Measurements from ENCODE around the gene PRR30.

DNA sequence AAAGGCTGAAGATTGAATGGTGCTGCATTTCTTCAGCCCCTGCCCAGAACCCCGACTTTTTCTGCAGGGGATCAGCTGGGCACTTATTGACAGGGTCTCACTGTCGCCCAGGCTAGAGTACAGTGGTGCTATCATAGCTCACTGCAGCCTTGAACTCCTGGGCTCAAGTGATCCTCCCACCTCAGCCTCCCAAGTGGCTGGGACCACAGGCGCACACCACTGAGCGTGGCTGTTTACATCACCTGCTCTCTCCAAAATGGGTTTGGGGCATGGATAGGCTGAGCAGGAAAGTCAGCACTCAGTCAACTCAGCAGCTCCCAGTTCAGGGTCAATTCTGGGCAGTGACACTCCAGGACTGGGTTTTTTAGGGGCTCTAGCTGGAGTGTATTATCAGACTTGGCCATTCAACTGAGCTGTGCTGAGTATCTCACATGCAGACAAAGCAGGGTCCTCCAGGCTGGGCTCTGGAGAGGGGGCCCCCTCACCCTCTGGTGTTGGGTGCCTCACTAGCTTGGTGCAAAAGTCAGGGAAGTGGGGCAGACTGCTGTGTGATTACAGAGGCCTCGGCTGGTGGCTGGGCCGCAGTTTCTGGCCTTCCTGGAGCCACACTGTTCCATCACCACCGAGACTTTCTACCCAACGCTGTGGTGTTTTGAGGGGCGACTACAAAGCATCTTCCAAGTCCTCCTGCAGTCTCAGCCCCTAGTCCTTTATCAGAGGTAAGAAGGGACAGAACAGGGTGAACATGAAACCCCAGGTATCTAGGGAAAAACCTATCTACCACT lies 11.1 kb downstream of the PRR30 start:
- TF ChIP-seq, protein P1, sequence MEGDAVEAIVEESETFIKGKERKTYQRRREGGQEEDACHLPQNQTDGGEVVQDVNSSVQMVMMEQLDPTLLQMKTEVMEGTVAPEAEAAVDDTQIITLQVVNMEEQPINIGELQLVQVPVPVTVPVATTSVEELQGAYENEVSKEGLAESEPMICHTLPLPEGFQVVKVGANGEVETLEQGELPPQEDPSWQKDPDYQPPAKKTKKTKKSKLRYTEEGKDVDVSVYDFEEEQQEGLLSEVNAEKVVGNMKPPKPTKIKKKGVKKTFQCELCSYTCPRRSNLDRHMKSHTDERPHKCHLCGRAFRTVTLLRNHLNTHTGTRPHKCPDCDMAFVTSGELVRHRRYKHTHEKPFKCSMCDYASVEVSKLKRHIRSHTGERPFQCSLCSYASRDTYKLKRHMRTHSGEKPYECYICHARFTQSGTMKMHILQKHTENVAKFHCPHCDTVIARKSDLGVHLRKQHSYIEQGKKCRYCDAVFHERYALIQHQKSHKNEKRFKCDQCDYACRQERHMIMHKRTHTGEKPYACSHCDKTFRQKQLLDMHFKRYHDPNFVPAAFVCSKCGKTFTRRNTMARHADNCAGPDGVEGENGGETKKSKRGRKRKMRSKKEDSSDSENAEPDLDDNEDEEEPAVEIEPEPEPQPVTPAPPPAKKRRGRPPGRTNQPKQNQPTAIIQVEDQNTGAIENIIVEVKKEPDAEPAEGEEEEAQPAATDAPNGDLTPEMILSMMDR (IDR thresholded peaks at IDR 0.05; ENCODE audit: low read length) = no peak
- no peak for TF ChIP-seq EZH2 (IDR thresholded peaks at IDR 0.05; ENCODE audit: borderline replicate concordance, low read length)

Data from OCI-LY1 (cell line).